ENCODE data around the gene UNC93B1. TPM values are rescaled to one million over a fixed set of nuclear protein-coding genes. Genes with fewer than 3 reads are reported as not detected.

UNC93B1 gene
- polyA plus RNA-seq, 4 donors: 27.2 to 82.1 (median 41.4) TPM

GRCh38 chr11:68014157-68014946 is 10.5 kb upstream of the UNC93B1 start:
- Histone ChIP-seq H3K4me1 (ENCODE audit: control insufficient read depth in 3 of 3, insufficient read depth in 2 of 3, low read depth in 1 of 3, low read length in 2 of 3) (peaks cover 0 to 49% (median 3%) of the 10 kb centered on the region in 3 donors), H3K4me3 (ENCODE audit: low read depth in 1 of 3, low read length in 3 of 3) (no peak overlapping the region), H3K27ac (ENCODE audit: low read depth in 1 of 3, low read length in 2 of 3) (peak overlapping the region in 2 of 3 donors; percentile 89), H3K27me3 (ENCODE audit: control insufficient read depth in 3 of 3, insufficient read depth in 3 of 3, low read length in 3 of 3) (no peaks in the 10 kb centered on the region), H3K9me3 (ENCODE audit: control insufficient read depth in 2 of 2, insufficient read depth in 1 of 2, low read depth in 1 of 2, low read length in 1 of 2) (no peaks in the 10 kb centered on the region), H3K36me3 (ENCODE audit: control insufficient read depth in 3 of 3, insufficient read depth in 2 of 3, low read depth in 1 of 3, low read length in 3 of 3) (peaks cover 0 to 24% (median 0%) of the 10 kb centered on the region in 3 donors)
- DNase-seq: peak in 1 of 2 donors; percentile 89
- WGBS, 3 donors: 14 to 39% (median 24%) methylated on average over 14 to 16 of the region's 16 CpGs
- FAIRE-seq: no peak

GRCh38 chr11:68013611-68014156 is 9.8 kb upstream of the UNC93B1 start:
- no peak for DNase-seq
- Histone ChIP-seq H3K27ac (ENCODE audit: low read depth in 1 of 3, low read length in 2 of 3) (peak overlapping the region in 2 of 3 donors; percentile 89), H3K4me3 (ENCODE audit: low read depth in 1 of 3, low read length in 3 of 3) (no peak overlapping the region), H3K9me3 (ENCODE audit: control insufficient read depth in 2 of 2, insufficient read depth in 1 of 2, low read depth in 1 of 2, low read length in 1 of 2) (no peaks in the 10 kb centered on the region), H3K27me3 (ENCODE audit: control insufficient read depth in 3 of 3, insufficient read depth in 3 of 3, low read length in 3 of 3) (no peaks in the 10 kb centered on the region), H3K4me1 (ENCODE audit: control insufficient read depth in 3 of 3, insufficient read depth in 2 of 3, low read depth in 1 of 3, low read length in 2 of 3) (peaks cover 0 to 56% (median 3%) of the 10 kb centered on the region in 3 donors), H3K36me3 (ENCODE audit: control insufficient read depth in 3 of 3, insufficient read depth in 2 of 3, low read depth in 1 of 3, low read length in 3 of 3) (peaks cover 0 to 18% (median 0%) of the 10 kb centered on the region in 3 donors)
- FAIRE-seq: no peak
- 90 to 93% (median 91%) methylated on average over 14 of the region's 14 CpGs for WGBS, 3 donors

- no peak for FAIRE-seq
- no peak for DNase-seq
- Histone ChIP-seq H3K36me3 (ENCODE audit: control insufficient read depth in 3 of 3, insufficient read depth in 2 of 3, low read depth in 1 of 3, low read length in 3 of 3) (peaks cover 0 to 15% (median 0%) of the 10 kb centered on the region in 3 donors), H3K4me1 (ENCODE audit: control insufficient read depth in 3 of 3, insufficient read depth in 2 of 3, low read depth in 1 of 3, low read length in 2 of 3) (peaks cover 0 to 61% (median 4%) of the 10 kb centered on the region in 3 donors), H3K27me3 (ENCODE audit: control insufficient read depth in 3 of 3, insufficient read depth in 3 of 3, low read length in 3 of 3) (no peaks in the 10 kb centered on the region), H3K27ac (ENCODE audit: low read depth in 1 of 3, low read length in 2 of 3) (peak overlapping the region in 1 of 3 donors; percentile 20), H3K9me3 (ENCODE audit: control insufficient read depth in 2 of 2, insufficient read depth in 1 of 2, low read depth in 1 of 2, low read length in 1 of 2) (no peaks in the 10 kb centered on the region), H3K4me3 (ENCODE audit: low read depth in 1 of 3, low read length in 3 of 3) (no peak overlapping the region)
- 75 to 80% (median 80%) methylated on average over 14 to 16 of the region's 16 CpGs for WGBS, 3 donors
Observed at GRCh38 chr11:68012843-68013610, 9.1 kb upstream of the UNC93B1 start.

- Histone ChIP-seq H3K9me3 (ENCODE audit: control insufficient read depth in 2 of 2, insufficient read depth in 1 of 2, low read depth in 1 of 2, low read length in 1 of 2) (no peaks in the 10 kb centered on the region), H3K36me3 (ENCODE audit: control insufficient read depth in 3 of 3, insufficient read depth in 2 of 3, low read depth in 1 of 3, low read length in 3 of 3) (peaks cover 0 to 15% (median 0%) of the 10 kb centered on the region in 3 donors), H3K4me3 (ENCODE audit: low read depth in 1 of 3, low read length in 3 of 3) (no peak overlapping the region), H3K27me3 (ENCODE audit: control insufficient read depth in 3 of 3, insufficient read depth in 3 of 3, low read length in 3 of 3) (no peaks in the 10 kb centered on the region), H3K27ac (ENCODE audit: low read depth in 1 of 3, low read length in 2 of 3) (peak overlapping the region in 1 of 3 donors; percentile 20), H3K4me1 (ENCODE audit: control insufficient read depth in 3 of 3, insufficient read depth in 2 of 3, low read depth in 1 of 3, low read length in 2 of 3) (peaks cover 0 to 60% (median 5%) of the 10 kb centered on the region in 3 donors)
- DNase-seq (no peak), FAIRE-seq (no peak)
- WGBS, 3 donors: 81 to 86% (median 83%) methylated on average over 17 of the region's 17 CpGs
Observed at GRCh38 chr11:68012044-68012842, 8.3 kb upstream of the UNC93B1 start.

- Histone ChIP-seq H3K4me3 (ENCODE audit: low read depth in 1 of 3, low read length in 3 of 3) (peak overlapping the region in 1 of 3 donors; percentile 18), H3K27ac (ENCODE audit: low read depth in 1 of 3, low read length in 2 of 3) (peak overlapping the region; percentile 88 to 97 (median 97)), H3K36me3 (ENCODE audit: control insufficient read depth in 3 of 3, insufficient read depth in 2 of 3, low read depth in 1 of 3, low read length in 3 of 3) (peaks cover 0 to 14% (median 0%) of the 10 kb centered on the region in 3 donors), H3K9me3 (ENCODE audit: control insufficient read depth in 2 of 2, insufficient read depth in 1 of 2, low read depth in 1 of 2, low read length in 1 of 2) (no peaks in the 10 kb centered on the region), H3K4me1 (ENCODE audit: control insufficient read depth in 3 of 3, insufficient read depth in 2 of 3, low read depth in 1 of 3, low read length in 2 of 3) (peaks cover 0 to 51% (median 5%) of the 10 kb centered on the region in 3 donors), H3K27me3 (ENCODE audit: control insufficient read depth in 3 of 3, insufficient read depth in 3 of 3, low read length in 3 of 3) (no peaks in the 10 kb centered on the region)
- no peak for DNase-seq
- FAIRE-seq: no peak
- WGBS, 3 donors: 69 to 78% (median 74%) methylated on average over 16 of the region's 16 CpGs
Observed at GRCh38 chr11:68011051-68011943, 7.4 kb upstream of the UNC93B1 start.

GRCh38 chr11:68010090-68011041 is 6.5 kb upstream of the UNC93B1 start, which contains the start of gene ALDH3B1:
ALDH3B1 (plus strand) TSS chr11:68010327; CDS start chr11:68015298, 4,971 bp downstream.
- no peaks in the 10 kb centered on the region for H3K9me3 ChIP-seq (ENCODE audit: control insufficient read depth in 2 of 2, insufficient read depth in 1 of 2, low read depth in 1 of 2, low read length in 1 of 2)
- WGBS, 3 donors: 11 to 20% (median 19%) methylated on average over 31 to 33 of the region's 33 CpGs
- no peaks in the 10 kb centered on the region for H3K27me3 ChIP-seq (ENCODE audit: control insufficient read depth in 3 of 3, insufficient read depth in 3 of 3, low read length in 3 of 3)
- FAIRE-seq (no peak), DNase-seq (peak; percentile 91 to 92)
- H3K4me1 ChIP-seq (ENCODE audit: control insufficient read depth in 3 of 3, insufficient read depth in 2 of 3, low read depth in 1 of 3, low read length in 2 of 3): peaks cover 0 to 48% (median 5%) of the 10 kb centered on the region in 3 donors
- peaks cover 0 to 10% (median 0%) of the 10 kb centered on the region in 3 donors for H3K36me3 ChIP-seq (ENCODE audit: control insufficient read depth in 3 of 3, insufficient read depth in 2 of 3, low read depth in 1 of 3, low read length in 3 of 3)
- peak within 1 kb of the TSS; percentile 88 to 97 (median 97) for H3K27ac ChIP-seq (ENCODE audit: low read depth in 1 of 3, low read length in 2 of 3)
- peak within 1 kb of the TSS in 2 of 3 donors; percentile 33 to 42 for H3K4me3 ChIP-seq (ENCODE audit: low read depth in 1 of 3, low read length in 3 of 3)
